ENCODE measurements around the gene FBLIM1. TPM values are rescaled to one million over a fixed set of nuclear protein-coding genes. Genes with fewer than 3 reads are reported as not detected.

The FBLIM1 gene
- total RNA-seq, 1 donor from 2014 or later, result 198 TPM

DNA sequence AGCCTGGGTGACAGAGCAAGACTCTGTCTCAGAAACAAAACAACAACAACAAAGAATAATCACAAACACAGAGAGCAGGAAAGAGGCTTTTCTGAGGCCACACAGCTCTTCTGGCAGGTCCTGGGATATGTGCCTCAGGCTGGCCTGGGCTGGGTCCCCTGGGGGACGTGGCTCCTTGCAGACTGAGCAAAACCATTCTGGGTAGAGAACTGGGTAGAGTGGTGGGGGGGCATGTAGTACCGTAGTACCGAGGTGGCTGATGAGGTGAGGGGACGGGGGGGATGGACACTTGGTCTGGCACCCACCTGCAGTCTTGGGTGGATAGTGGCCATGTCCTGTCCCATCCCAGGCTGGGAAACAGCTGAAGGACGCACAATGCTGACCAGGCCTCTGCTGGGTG lies 10.3 kb upstream of the FBLIM1 start:
- DNase-seq (ENCODE audit: low spot score), result no peak
- TF ChIP-seq, protein P1, sequence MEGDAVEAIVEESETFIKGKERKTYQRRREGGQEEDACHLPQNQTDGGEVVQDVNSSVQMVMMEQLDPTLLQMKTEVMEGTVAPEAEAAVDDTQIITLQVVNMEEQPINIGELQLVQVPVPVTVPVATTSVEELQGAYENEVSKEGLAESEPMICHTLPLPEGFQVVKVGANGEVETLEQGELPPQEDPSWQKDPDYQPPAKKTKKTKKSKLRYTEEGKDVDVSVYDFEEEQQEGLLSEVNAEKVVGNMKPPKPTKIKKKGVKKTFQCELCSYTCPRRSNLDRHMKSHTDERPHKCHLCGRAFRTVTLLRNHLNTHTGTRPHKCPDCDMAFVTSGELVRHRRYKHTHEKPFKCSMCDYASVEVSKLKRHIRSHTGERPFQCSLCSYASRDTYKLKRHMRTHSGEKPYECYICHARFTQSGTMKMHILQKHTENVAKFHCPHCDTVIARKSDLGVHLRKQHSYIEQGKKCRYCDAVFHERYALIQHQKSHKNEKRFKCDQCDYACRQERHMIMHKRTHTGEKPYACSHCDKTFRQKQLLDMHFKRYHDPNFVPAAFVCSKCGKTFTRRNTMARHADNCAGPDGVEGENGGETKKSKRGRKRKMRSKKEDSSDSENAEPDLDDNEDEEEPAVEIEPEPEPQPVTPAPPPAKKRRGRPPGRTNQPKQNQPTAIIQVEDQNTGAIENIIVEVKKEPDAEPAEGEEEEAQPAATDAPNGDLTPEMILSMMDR (IDR thresholded peaks at IDR 0.05; ENCODE audit: unreplicated experiment), result no peak
- H3K36me3 Mint-ChIP-seq (ENCODE audit: low read depth, unreplicated experiment), result no peaks in the 10 kb centered on the region
- H3K27me3 Mint-ChIP-seq (ENCODE audit: unreplicated experiment), result peaks cover 13% of the 10 kb centered on the region
- peaks cover 8% of the 10 kb centered on the region for H3K4me1 Mint-ChIP-seq (ENCODE audit: unreplicated experiment)
- no peak overlapping the region for H3K4me3 Mint-ChIP-seq (ENCODE audit: unreplicated experiment)
- H3K9me3 Mint-ChIP-seq (ENCODE audit: unreplicated experiment), result no peaks in the 10 kb centered on the region
- H3K27ac Mint-ChIP-seq (ENCODE audit: unreplicated experiment), result no peak overlapping the region

DNA sequence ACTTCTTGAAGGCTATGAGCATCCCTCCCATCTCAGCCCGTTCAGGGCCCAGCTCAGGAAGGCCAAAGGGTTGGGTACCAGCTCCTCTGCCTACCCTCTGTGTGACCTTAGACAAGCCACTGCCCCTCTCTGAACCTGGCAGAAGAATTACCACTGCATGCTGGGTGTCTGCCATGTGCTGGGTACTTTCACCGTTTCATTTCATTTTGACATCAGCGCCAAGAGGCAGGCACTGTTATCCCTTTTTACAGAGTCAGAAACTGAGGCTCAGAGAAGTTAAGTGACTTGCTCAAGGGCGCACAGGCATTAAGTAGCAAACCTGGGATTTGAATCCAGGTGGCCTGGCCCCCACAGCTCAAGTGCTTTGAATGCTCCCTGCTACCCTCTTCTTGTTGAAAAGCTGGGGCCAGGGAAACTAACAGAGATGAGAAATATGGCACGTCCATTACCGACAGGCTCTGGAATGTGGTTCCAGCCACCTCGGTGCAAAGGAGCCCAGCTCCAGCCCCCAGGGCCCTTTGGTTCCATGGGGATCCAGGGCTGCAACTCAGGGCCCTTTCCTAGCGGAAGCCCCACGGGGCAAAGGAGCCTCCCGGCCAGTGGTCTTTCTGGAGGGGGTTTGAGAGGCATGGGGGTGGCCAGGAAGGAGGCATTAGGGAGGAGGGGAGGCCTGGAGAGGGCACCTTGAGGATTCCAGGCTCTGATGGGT lies 9.8 kb upstream of the FBLIM1 start:
- TF ChIP-seq, protein P1 (IDR thresholded peaks at IDR 0.05; ENCODE audit: unreplicated experiment), result no peak
- peaks cover 8% of the 10 kb centered on the region for H3K4me1 Mint-ChIP-seq (ENCODE audit: unreplicated experiment)
- H3K4me3 Mint-ChIP-seq (ENCODE audit: unreplicated experiment), result no peak overlapping the region
- peaks cover 13% of the 10 kb centered on the region for H3K27me3 Mint-ChIP-seq (ENCODE audit: unreplicated experiment)
- no peak for DNase-seq (ENCODE audit: low spot score)
- no peaks in the 10 kb centered on the region for H3K36me3 Mint-ChIP-seq (ENCODE audit: low read depth, unreplicated experiment)
- H3K9me3 Mint-ChIP-seq (ENCODE audit: unreplicated experiment), result no peaks in the 10 kb centered on the region
- no peak overlapping the region for H3K27ac Mint-ChIP-seq (ENCODE audit: unreplicated experiment)

DNA sequence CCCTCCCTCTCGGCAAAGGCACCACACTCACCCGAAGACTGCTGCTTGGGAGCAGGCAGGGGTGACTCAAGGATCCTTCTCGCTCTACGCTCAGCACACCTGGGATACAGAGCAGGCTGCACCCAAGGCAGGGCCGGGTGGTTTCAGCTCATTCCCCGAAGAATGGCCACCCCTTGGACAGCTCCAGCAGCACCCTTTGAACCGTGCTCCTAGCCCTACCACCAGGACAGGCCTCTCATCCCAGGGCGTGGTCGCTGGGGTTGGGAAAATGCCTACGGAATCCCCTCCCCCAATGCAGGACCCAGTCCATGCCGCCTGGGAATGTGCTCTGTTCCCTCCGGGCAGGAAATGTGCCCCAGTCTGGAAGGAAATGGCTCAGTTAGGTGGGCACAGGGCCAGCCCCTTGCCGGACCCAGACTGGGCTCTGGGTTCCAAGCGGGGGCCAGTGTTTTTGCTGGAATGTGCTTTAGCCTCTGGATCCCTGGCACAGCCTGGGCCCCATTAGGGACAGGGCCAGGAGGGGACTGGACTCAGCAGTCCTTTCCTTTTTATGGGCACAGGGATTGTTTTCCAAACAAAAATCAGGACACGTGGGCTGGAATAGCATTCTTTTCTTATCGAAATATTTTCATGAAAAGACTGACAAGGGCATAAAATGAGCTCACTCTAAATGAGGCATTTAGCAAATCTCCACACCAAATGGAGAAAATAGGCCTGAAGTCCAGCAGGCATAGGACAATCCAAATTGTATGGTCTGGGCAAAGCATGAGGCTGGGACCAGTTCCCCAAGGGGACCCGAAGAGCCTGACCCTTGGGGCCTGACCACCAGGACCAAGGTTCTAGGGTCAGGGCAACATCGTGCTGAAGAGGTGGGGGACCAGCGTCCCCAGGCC lies 8.9 kb upstream of the FBLIM1 start:
- Mint-ChIP-seq H3K4me1 (ENCODE audit: unreplicated experiment) (peaks cover 8% of the 10 kb centered on the region), H3K4me3 (ENCODE audit: unreplicated experiment) (no peak overlapping the region), H3K9me3 (ENCODE audit: unreplicated experiment) (no peaks in the 10 kb centered on the region), H3K27ac (ENCODE audit: unreplicated experiment) (no peak overlapping the region), H3K36me3 (ENCODE audit: low read depth, unreplicated experiment) (no peaks in the 10 kb centered on the region), H3K27me3 (ENCODE audit: unreplicated experiment) (peaks cover 13% of the 10 kb centered on the region)
- TF ChIP-seq, protein P1 (IDR thresholded peaks at IDR 0.05; ENCODE audit: unreplicated experiment), result no peak
- DNase-seq (ENCODE audit: low spot score), result no peak

DNA sequence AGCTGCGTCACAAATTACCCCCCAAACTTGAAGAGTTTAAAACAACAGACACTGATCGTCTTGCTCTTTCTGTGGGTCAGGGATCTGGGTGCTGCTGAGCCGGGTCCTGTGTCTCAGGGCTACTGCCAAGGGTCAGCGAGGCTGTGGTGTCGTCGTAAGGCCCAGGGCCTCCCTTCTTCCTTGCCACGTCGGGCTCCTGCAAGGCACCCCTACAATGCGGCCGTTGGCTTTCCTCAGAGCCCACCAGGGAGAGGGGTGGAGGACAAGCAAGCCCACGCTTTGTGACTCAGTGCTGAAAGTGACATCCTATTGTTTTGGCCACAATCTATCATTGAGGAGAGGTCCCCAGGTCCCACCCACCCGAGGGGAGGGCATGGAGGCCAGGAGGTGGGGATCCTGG lies 7.7 kb upstream of the FBLIM1 start:
- peaks cover 5% of the 10 kb centered on the region for H3K36me3 Mint-ChIP-seq (ENCODE audit: low read depth, unreplicated experiment)
- TF ChIP-seq, protein P1 (IDR thresholded peaks at IDR 0.05; ENCODE audit: unreplicated experiment), result no peak
- H3K27me3 Mint-ChIP-seq (ENCODE audit: unreplicated experiment), result peaks cover 9% of the 10 kb centered on the region
- no peak overlapping the region for H3K4me3 Mint-ChIP-seq (ENCODE audit: unreplicated experiment)
- no peak overlapping the region for H3K27ac Mint-ChIP-seq (ENCODE audit: unreplicated experiment)
- peaks cover 10% of the 10 kb centered on the region for H3K4me1 Mint-ChIP-seq (ENCODE audit: unreplicated experiment)
- H3K9me3 Mint-ChIP-seq (ENCODE audit: unreplicated experiment), result no peaks in the 10 kb centered on the region
- DNase-seq (ENCODE audit: low spot score), result no peak

DNA sequence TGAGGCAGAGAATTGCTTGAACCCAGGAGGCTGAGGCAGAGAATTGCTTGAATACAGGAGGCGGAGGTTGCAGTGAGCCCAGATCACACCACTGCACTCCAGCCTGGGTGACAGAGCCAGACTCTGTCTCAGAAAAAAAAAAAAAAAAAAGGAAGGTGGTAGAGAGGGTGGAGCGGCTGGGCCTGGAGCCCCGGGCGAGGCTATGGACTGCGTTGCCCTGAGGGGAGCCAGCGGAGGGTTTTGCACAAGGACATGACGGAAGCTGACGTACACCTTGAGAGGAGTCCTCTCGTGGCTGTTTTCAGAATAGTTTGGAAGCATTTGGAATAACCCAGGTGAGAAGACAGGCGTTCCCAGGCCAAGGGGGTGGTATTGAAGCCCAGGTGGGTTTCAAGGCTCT lies 6.9 kb upstream of the FBLIM1 start:
- Mint-ChIP-seq H3K27ac (ENCODE audit: unreplicated experiment) (no peak overlapping the region), H3K4me3 (ENCODE audit: unreplicated experiment) (no peak overlapping the region), H3K36me3 (ENCODE audit: low read depth, unreplicated experiment) (peaks cover 5% of the 10 kb centered on the region)

More for the DNA sequence above, 6.9 kb upstream of the FBLIM1 start:
- H3K27me3 Mint-ChIP-seq (ENCODE audit: unreplicated experiment), result peaks cover 9% of the 10 kb centered on the region
- H3K9me3 Mint-ChIP-seq (ENCODE audit: unreplicated experiment), result no peaks in the 10 kb centered on the region
- peaks cover 15% of the 10 kb centered on the region for H3K4me1 Mint-ChIP-seq (ENCODE audit: unreplicated experiment)
- TF ChIP-seq, protein P1 (IDR thresholded peaks at IDR 0.05; ENCODE audit: unreplicated experiment), result no peak
- DNase-seq (ENCODE audit: low spot score), result no peak
